GM12873 (cell line): ENCODE data around the gene C14orf132.

Experiments used
- TF ChIP-seq, protein P1 (sequence below): IDR thresholded peaks from 2 replicates; pipeline ENCODE4 v1.5.1; 2012; ENCODE audit warnings: low read depth, mild to moderate bottlenecking, moderate library complexity, low read length, control low read depth; ENCODE audit not compliant: insufficient read depth; ENCODE audit errors: missing control alignments

C14orf132 gene

DNA sequence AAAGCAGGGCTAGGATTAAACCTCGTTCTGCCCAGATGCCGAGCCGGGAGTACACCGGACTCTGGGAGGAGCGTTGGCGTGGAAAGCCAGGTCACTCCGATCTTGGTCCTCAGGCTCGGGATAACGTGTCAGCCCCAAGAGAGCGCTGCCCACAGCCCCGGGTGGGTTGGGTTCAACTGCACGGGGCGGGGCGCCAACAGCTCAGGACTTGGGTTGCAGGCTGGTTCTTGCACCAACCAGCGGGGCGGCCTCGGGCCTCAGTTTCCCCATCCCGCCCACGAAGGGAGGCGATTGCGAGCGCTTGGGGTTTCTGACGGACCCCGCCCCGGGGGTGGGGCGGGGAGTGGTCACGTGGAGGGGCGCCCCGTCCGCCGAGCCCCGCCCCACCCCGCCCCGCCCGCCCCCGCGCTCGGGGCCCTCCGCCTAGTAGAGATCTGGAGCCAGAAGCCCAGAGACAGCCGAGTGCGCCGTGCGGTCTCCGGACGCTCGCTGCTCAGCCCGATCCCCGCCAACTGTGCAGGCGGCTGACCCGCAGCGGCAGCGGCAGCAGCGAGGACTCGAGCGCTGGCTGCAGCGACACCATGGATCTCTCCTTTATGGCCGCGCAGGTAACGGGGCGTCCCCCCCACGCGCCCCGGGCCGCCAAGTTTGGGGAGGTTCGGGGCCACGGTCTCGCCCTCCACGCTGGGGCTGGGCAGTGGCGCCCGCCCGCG lies at the start of gene C14orf132:
C14orf132 (plus strand) TSS at position 443 of the 713 bp plus-strand sequence; CDS start at position 582, 139 bp downstream.
- TF ChIP-seq, protein P1, sequence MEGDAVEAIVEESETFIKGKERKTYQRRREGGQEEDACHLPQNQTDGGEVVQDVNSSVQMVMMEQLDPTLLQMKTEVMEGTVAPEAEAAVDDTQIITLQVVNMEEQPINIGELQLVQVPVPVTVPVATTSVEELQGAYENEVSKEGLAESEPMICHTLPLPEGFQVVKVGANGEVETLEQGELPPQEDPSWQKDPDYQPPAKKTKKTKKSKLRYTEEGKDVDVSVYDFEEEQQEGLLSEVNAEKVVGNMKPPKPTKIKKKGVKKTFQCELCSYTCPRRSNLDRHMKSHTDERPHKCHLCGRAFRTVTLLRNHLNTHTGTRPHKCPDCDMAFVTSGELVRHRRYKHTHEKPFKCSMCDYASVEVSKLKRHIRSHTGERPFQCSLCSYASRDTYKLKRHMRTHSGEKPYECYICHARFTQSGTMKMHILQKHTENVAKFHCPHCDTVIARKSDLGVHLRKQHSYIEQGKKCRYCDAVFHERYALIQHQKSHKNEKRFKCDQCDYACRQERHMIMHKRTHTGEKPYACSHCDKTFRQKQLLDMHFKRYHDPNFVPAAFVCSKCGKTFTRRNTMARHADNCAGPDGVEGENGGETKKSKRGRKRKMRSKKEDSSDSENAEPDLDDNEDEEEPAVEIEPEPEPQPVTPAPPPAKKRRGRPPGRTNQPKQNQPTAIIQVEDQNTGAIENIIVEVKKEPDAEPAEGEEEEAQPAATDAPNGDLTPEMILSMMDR: no peak

DNA sequence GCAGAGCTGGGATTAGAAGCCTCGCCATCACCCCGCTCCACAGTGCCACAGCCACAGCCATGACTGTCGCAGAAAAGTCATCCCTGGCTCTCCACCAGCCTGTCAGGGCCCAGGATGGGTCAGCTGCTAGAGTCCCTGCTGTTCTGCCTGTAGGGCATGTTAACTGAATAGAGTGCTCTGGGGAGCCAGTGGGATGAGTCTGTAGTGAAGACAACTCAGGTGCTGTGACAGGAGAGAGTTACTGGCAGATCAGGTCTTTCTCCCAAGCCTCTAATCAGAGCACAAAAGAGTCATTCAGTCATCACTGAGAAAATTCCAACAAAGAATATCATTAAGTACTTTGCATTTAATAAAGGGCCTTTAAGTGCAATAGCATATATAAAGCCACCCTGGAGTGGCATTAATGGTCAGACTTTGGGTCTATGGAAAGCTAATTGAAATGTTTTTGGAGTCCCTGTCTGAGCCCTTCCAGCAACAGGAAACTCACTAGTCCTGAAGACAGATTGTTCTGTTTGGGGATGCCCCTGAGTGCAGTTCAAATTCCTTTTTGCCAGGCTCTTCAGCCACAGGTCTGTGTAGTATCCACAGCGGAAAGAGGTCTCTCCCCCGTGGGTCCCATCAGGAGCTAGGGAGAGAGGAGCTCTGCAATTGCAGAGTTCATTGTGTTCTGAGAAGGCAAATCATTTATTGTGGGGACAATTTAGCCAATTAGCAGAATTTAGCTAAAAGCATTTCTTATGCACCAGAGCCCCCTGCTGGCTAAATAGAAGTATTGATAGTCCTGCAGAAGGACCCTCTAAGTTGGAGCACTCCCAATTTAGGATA lies 45.2 kb upstream of the C14orf132 start:
- TF ChIP-seq, protein P1: peak; percentile 80

DNA sequence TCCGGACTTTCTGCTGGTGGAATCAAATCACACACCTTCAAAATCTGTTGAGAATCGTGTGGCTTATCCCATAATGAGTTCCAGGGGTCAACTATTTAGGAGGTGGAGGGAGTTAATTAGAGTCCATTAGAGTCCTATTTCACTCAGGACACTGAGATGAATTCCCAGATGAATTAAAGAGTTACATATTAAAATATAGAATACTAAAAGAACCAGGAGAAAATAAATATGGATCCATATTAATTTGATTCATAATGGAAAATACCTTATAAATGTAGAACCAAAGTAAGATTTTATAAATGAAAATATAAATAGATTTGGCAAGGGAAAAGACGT lies 44.6 kb upstream of the C14orf132 start:
- TF ChIP-seq, protein P1: no peak

DNA sequence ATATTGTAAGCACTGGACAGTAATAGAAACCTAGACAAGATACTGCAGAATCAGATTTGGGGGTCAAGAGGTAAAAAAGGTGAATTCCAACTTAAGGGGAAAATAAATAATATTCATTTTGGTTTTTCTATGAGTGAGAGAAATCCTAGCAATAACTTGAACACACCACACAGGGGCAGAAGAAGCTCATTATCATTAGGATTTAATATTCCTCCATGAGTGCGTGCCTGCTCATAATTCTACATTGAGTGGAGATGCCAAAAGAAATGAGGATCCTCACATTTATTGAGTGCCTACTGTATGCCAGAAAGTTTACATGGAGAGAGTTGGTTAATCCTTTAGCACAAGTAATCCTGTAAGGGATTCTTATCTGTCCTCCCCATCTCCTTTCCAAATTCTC lies 40.5 kb upstream of the C14orf132 start:
- TF ChIP-seq, protein P1: peak; percentile 13

DNA sequence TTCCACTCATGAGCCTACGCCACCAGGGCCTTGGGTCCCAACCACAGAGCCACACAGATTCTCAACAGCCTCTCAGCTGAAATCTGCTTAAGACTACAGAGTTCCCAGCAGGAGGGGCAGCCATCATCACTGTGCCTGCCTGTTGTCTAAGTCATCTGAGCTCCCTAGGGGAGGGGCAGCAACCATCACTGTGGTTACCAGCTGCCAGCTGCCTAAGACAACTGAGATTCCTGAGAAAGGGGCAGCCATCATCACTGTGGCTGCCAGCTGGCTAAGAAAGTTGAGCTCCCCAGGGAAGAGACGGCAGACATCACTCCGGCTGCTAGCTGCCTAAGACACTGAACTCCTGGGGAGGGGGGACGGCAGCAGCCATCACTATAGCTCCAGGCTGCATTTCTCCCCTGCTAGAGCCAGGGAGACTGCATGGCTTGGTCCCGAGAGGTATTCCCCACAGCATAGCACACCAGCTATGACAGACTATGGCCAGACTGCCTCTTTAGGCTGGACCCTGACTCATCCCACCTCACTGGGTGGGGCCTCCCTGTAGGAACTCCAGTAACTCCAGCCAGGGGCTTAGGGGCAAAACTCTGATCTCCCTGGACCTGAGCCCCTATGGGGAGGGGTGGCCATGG lies 37.2 kb upstream of the C14orf132 start:
- TF ChIP-seq, protein P1: no peak

DNA sequence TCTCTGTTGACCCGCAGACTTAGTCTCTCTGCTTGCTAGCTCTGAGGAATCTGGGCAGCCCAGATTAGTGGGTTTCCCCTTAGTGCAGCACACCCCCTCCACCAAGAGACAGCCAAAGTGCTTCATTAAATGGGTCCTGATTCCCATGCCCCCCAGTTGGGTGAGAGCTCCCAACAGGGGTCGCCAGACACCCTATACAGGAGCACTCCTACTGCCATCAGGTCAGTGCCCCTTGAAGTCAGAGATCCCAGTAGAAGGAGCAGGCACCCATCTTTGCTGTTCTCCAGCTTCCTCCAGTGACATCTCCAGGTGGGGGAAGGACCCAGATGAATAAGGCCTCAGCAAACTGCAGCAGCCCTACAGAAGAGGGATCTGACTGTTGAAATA lies 36.7 kb upstream of the C14orf132 start:
- TF ChIP-seq, protein P1: no peak

DNA sequence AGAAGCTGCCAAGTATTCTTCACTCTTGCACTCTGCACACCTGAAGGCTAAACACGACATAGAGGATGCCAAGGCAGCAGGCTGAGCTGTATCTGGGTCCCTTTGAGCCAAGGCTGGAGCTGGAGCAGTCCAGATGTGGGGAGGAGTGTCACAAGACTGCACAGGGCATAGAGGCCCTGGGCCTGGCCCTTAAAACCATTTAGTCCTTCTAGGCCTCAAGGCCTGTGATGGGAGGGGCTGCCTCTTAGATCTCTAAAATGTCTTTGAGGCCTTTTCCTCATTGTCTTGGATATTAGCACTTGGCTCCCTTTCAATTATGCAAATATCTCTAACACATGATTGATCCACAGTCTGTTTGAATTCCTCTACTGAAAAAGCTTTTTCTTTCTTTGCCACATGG lies 28.0 kb upstream of the C14orf132 start:
- TF ChIP-seq, protein P1: no peak
